ENCODE measurements around the gene SMIM7.

SMIM7 gene

GRCh38 chr19:16626796-16627192, 33.1 kb downstream of the SMIM7 start:
- no peak for TF ChIP-seq CTCF (IDR thresholded peaks at IDR 0.05; ENCODE audit: low read depth, low read length)
- no peak for DNase-seq (ENCODE audit: extremely low read depth, low read depth)

DNA sequence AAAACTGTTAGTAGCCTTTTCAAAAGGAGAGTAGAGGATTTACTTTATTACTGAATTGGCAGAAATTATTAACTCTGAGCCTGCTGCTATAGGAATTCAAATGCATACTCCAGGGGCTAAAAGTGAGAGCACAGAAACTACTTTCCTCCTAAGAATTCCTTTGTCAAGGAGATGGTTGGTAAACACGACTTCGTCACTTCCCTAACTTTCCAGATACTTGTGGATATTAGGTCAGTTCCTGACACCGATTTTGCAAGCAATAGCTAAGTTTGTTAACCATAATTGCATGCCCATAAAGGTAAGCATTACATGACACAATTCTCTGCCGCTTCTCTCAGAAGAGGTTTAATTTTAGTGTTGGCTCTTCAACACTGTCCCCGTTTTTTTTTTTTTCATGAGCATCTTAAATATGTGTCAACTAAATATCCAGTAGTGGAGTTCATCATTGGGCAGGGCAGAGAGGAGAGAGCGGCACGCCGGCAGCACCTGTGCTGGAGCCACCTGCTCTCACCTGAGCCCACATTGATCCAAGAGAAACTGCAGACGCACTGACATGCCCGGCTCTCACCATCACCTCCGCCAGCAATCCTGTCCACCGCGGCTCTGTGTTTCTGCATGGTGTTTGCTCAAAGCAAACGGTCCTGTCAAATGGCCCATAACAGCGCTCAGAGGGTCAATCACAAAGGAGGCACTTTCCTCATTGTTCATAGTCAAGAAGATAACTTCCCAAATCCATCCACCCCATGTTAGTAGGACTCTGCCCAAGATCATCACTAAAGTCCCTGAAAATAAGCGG, 34.6 kb downstream of the SMIM7 start:
- no peak for DNase-seq (ENCODE audit: extremely low read depth, low read depth)
- TF ChIP-seq CTCF (IDR thresholded peaks at IDR 0.05; ENCODE audit: low read depth, low read length): no peak

DNA sequence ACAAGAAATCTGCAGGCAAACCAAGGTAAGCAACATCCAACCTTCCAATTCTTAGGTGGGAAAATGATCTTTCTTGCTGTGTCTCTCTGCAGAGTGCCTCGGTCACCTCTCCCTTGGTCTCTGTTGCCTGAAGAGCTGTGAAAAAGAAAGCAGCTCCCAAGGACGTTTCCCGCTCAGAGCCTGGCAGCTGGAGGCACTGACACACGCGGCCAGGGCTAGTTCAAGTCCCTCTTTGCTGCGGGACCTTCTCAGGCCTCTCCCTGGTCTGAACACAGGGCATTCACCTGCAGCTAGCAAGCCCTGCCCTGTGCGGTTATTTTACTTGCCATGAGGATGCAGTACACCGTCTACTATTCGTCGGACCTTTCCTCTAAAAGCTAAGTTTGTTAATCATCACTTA, 35.7 kb downstream of the SMIM7 start:
- DNase-seq (ENCODE audit: extremely low read depth, low read depth): no peak
- no peak for TF ChIP-seq CTCF (IDR thresholded peaks at IDR 0.05; ENCODE audit: low read depth, low read length)

DNA sequence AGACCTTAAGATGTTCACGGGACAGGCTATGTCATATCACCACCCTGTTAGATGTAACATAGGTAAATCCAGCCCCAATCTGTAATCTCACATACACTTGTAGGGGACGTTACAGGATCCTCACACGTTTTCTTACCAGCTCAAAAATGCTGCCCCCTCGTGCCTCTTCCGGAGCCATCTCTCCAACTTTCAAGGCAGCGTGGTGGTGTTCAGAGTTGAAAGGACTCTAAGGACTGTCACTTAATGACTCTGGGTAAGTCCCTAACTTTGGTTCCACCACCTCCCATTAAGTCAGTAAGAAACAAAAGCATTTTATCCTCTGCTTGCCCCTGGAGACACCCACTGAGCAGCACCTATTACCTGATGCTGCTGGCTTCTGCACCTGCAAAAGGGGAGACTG, 36.4 kb downstream of the SMIM7 start:
- no peak for DNase-seq (ENCODE audit: extremely low read depth, low read depth)
- no peak for TF ChIP-seq CTCF (IDR thresholded peaks at IDR 0.05; ENCODE audit: low read depth, low read length)

DNA sequence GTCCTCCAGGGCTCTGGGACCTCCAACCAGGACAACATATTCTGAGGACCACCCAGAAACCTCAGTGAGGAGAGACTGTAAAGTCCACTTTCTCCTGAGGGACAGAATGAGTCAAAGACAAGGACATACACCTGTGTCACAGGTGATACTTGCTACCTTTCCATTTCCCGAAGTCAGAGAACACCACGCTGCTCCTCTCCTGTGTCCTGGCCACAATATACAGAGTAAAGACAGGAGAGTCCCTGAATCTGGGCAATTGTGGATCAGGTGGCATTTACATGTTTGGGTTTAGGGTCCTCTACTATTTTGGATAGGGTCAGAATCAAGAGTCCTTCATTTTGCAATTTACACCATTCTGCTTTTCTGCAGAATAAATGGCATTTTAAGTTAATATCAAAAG, 36.9 kb downstream of the SMIM7 start:
- no peak for DNase-seq (ENCODE audit: extremely low read depth, low read depth)
- TF ChIP-seq CTCF (IDR thresholded peaks at IDR 0.05; ENCODE audit: low read depth, low read length): no peak

DNA sequence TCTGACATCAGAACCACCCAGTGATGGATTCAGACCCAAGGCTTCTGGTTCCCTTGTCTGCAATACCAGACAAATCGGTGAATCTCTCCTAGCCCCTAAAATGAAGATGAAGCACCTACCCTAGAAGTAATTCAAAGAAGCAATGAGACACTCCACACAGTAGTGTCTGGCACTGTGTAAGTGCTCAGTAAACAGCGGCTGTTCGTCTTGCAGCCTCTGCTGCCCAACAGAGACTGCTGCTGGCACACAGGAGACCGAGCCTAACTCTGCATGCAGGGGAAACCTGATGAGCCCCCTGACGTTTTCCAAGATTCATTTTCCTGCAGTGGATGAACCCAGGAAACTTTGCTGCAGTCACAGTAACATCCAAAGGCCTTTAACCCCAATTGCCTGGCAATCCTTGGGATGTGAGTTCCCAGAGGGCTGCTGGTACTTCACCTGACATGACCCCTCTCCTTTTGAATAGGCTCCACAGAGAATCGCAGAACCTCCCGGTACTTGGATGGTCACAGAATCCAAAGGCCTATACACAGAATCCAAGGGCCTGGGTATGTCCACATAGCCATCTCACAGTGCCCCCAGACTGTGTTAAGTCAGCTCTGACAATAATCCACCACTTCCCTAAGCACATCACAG, 38.7 kb downstream of the SMIM7 start:
- no peak for DNase-seq (ENCODE audit: extremely low read depth, low read depth)

More for the DNA sequence above, 38.7 kb downstream of the SMIM7 start:
- no peak for TF ChIP-seq CTCF (IDR thresholded peaks at IDR 0.05; ENCODE audit: low read depth, low read length)
